MM.1S (cell line): ENCODE measurements around the gene AMFR.
A peak's percentile ranks its signal among the peaks of the same experiment; 100 is the strongest.

Source experiments
- DNase-seq: peaks from one replicate; pipeline ENCODE4 v3.0.0-alpha.2; 2015
- H2AFZ ChIP-seq: fragments of 300-600 bp; sonication (generic); 2 replicates; pipeline ENCODE4 v1.6.0; 2016; ENCODE audit warnings: antibody characterized with exemption, low read length
- H3F3A ChIP-seq: fragments of 300-600 bp; sonication (generic); 2 replicates; pipeline ENCODE4 v1.6.1; 2016; ENCODE audit warnings: mild to moderate bottlenecking, antibody characterized with exemption, low read length, moderate library complexity, mixed read lengths; ENCODE audit not compliant: insufficient read depth
- H3K27ac ChIP-seq: fragments of 300-600 bp; sonication (generic); 2 replicates; pipeline ENCODE4 v1.5.1; 2016; ENCODE audit warnings: mild to moderate bottlenecking, low read length
- H3K27me3 ChIP-seq: fragments of 300-600 bp; sonication (generic); replicated peaks from 2 replicates; pipeline ENCODE4 v1.6.0; 2016; ENCODE audit warnings: low read length; ENCODE audit not compliant: insufficient read depth
- H3K36me3 ChIP-seq: fragments of 300-600 bp; sonication (generic); replicated peaks from 2 replicates; pipeline ENCODE4 v1.6.1; 2016; ENCODE audit warnings: mild to moderate bottlenecking, low read length, mixed read lengths; ENCODE audit not compliant: insufficient read depth
- H3K4me1 ChIP-seq: fragments of 300-600 bp; sonication (generic); 2 replicates; pipeline ENCODE4 v1.6.1; 2016; ENCODE audit warnings: low read length, mixed read lengths
- H3K4me2 ChIP-seq: fragments of 300-600 bp; sonication (generic); 2 replicates; pipeline ENCODE4 v1.6.0; 2016; ENCODE audit warnings: low read depth, low read length
- H3K4me3 ChIP-seq: fragments of 300-600 bp; sonication (generic); 2 replicates; pipeline ENCODE4 v1.5.1; 2016; ENCODE audit warnings: low read length, mixed read lengths
- H3K79me2 ChIP-seq: fragments of 300-600 bp; sonication (generic); 2 replicates; pipeline ENCODE4 v1.6.1; 2016; ENCODE audit warnings: mixed run types, low read length, mixed read lengths
- H3K9ac ChIP-seq: fragments of 300-600 bp; sonication (generic); 2 replicates; pipeline ENCODE4 v1.6.1; 2016; ENCODE audit warnings: low read length, mixed read lengths
- H3K9me2 ChIP-seq: fragments of 300-600 bp; sonication (generic); replicated peaks from 2 replicates; pipeline ENCODE4 v1.6.1; 2016; ENCODE audit warnings: mild to moderate bottlenecking, low read length, mixed read lengths; ENCODE audit not compliant: insufficient read depth
- H3K9me3 ChIP-seq: fragments of 300-600 bp; sonication (generic); replicated peaks from 2 replicates; pipeline ENCODE4 v1.6.1; 2016; ENCODE audit warnings: mild to moderate bottlenecking, low read length, mixed read lengths; ENCODE audit not compliant: insufficient read depth
- H4K20me1 ChIP-seq: fragments of 300-600 bp; sonication (generic); 2 replicates; pipeline ENCODE4 v1.6.1; 2016; ENCODE audit warnings: mild to moderate bottlenecking, low read length, moderate library complexity, mixed read lengths; ENCODE audit not compliant: insufficient read depth
- EZH2 ChIP-seq: fragments of 300-600 bp; sonication (generic); optimal IDR thresholded peaks from 2 replicates; pipeline ENCODE3; 2017; ENCODE audit warnings: low read depth, mild to moderate bottlenecking, antibody characterized with exemption, low read length, mixed read lengths
- EZH2phosphoT487 ChIP-seq: fragments of 300-600 bp; sonication (generic); IDR thresholded peaks from 2 replicates; pipeline ENCODE4 v1.6.1; 2018; ENCODE audit warnings: antibody characterized with exemption, low read length
- TF ChIP-seq, protein P1 (sequence below): fragments of 300-600 bp; sonication (generic); IDR thresholded peaks from 2 replicates; pipeline ENCODE4 v1.5.1; 2016; ENCODE audit warnings: antibody characterized with exemption, low read length, mixed read lengths

The AMFR gene

DNA sequence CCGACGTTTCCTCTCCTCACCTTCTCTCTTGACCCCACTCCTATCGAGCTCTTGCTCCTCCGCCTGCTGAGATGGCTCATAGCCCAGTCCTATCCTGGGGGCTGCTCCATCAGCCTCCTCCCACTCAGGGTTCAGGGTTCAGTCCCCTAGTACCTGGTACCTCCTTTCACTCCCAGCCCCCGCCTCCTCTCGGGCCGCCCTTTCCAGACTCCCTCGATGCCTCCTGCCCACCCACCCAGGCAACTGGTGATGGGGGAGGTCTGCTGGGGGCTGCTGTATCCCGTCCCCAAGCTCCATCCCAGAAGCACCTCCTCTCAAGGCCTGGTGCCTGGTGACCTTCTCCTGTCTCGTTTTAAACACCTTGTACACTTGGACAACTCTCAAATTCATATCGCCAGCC is 93.9 kb downstream of the AMFR start:
- H4K20me1 ChIP-seq: no peaks in the 10 kb centered on the region
- no peaks in the 10 kb centered on the region for H3K4me1 ChIP-seq
- DNase-seq: no peak
- no peaks in the 10 kb centered on the region for H3F3A ChIP-seq
- peak overlapping the region; percentile 40; the same call in 1 of the 2 replicates for H2AFZ ChIP-seq
- no peak overlapping the region for H3K9ac ChIP-seq
- H3K27me3 ChIP-seq: peaks cover 8% of the 10 kb centered on the region; the same call in 1 of the 2 replicates
- no peaks in the 10 kb centered on the region for H3K9me2 ChIP-seq
- TF ChIP-seq, protein P1, sequence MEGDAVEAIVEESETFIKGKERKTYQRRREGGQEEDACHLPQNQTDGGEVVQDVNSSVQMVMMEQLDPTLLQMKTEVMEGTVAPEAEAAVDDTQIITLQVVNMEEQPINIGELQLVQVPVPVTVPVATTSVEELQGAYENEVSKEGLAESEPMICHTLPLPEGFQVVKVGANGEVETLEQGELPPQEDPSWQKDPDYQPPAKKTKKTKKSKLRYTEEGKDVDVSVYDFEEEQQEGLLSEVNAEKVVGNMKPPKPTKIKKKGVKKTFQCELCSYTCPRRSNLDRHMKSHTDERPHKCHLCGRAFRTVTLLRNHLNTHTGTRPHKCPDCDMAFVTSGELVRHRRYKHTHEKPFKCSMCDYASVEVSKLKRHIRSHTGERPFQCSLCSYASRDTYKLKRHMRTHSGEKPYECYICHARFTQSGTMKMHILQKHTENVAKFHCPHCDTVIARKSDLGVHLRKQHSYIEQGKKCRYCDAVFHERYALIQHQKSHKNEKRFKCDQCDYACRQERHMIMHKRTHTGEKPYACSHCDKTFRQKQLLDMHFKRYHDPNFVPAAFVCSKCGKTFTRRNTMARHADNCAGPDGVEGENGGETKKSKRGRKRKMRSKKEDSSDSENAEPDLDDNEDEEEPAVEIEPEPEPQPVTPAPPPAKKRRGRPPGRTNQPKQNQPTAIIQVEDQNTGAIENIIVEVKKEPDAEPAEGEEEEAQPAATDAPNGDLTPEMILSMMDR: no peak
- TF ChIP-seq EZH2phosphoT487 (no peak), EZH2 (no peak)
- H3K79me2 ChIP-seq: no peaks in the 10 kb centered on the region
- no peak overlapping the region for H3K27ac ChIP-seq
- no peak overlapping the region for H3K4me3 ChIP-seq
- H3K9me3 ChIP-seq: no peaks in the 10 kb centered on the region
- no peaks in the 10 kb centered on the region for H3K36me3 ChIP-seq
- no peak overlapping the region for H3K4me2 ChIP-seq

DNA sequence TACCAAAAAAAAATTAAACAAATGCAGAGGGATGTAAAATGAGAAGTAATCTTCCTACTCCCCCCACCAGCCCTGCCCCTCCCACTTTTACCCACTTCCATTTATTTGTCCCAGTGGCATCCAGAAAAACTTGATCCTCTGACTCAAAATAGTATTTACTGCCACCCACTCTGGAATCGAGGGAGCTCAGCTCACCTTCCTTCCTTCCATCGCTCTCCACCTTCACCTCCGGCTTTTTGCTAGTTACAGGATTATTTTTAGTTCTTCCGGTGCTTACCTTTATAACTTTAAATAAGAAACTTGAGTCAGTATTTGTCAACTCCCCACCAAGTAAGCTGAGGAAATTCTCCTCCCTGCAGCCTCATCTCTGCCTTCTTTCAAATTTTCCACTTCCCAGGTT is 94.9 kb downstream of the AMFR start:
- no peaks in the 10 kb centered on the region for H3K4me1 ChIP-seq
- H3K4me3 ChIP-seq: no peak overlapping the region
- H3K79me2 ChIP-seq: no peaks in the 10 kb centered on the region
- no peaks in the 10 kb centered on the region for H3K9me2 ChIP-seq
- H2AFZ ChIP-seq: 0 out of 2 replicates have a peak overlapping the region, but pooled peaks have one; percentile 3
- peaks cover 7% of the 10 kb centered on the region; the same call in 1 of the 2 replicates for H3K27me3 ChIP-seq
- no peak overlapping the region for H3K4me2 ChIP-seq
- no peak for DNase-seq
- no peak overlapping the region for H3K9ac ChIP-seq
- H3K36me3 ChIP-seq: no peaks in the 10 kb centered on the region
- TF ChIP-seq EZH2 (no peak), EZH2phosphoT487 (no peak)
- TF ChIP-seq, protein P1: no peak
- no peaks in the 10 kb centered on the region for H4K20me1 ChIP-seq
- H3F3A ChIP-seq: no peaks in the 10 kb centered on the region
- H3K9me3 ChIP-seq: no peaks in the 10 kb centered on the region
- no peak overlapping the region for H3K27ac ChIP-seq

DNA sequence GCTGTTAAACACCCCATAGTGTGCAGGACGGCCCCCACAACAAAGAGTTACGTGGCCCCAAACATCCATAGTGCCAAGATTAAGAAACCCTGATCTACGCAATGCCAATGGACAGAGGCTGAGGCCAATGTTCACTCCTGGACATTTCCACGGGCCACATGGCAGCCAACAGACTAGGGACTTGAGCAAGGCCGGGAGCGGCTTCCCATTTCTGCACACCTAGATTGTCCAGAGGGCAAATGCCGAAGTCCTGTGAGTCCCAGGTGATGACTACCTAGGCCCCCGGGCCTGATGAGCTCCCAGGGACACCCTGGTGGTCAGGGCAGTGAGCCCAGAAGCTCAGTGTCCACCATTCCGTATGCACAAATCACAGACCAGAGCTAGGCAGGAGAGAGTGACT is 95.5 kb downstream of the AMFR start:
- no peak overlapping the region for H3K4me2 ChIP-seq
- H3K27me3 ChIP-seq: peaks cover 7% of the 10 kb centered on the region; the same call in 1 of the 2 replicates
- no peak for DNase-seq
- no peak overlapping the region for H3K9ac ChIP-seq
- H2AFZ ChIP-seq: no peak overlapping the region
- H3K9me2 ChIP-seq: no peaks in the 10 kb centered on the region
- no peak for TF ChIP-seq EZH2phosphoT487
- TF ChIP-seq, protein P1: no peak
- TF ChIP-seq EZH2: no peak
- no peaks in the 10 kb centered on the region for H3K4me1 ChIP-seq
- no peak overlapping the region for H3K27ac ChIP-seq
- H3F3A ChIP-seq: no peaks in the 10 kb centered on the region
- H3K36me3 ChIP-seq: no peaks in the 10 kb centered on the region
- H4K20me1 ChIP-seq: no peaks in the 10 kb centered on the region
- no peak overlapping the region for H3K4me3 ChIP-seq
- H3K79me2 ChIP-seq: no peaks in the 10 kb centered on the region
- H3K9me3 ChIP-seq: no peaks in the 10 kb centered on the region
